HepG2 (cell line): ENCODE results near the gene TCAP. TPM values are rescaled to one million over a fixed set of nuclear protein-coding genes. Genes with fewer than 3 reads are reported as not detected.

Experiments
- FOXC1 ChIP-seq: sonication (generic); formaldehyde crosslinking; IDR thresholded peaks from 2 replicates; pipeline ENCODE4 v1.8.0; 2022; ENCODE audit warnings: mild to moderate bottlenecking, missing genetic modification reagents, borderline replicate concordance
- GABPA ChIP-seq, 2 experiments: IDR thresholded peaks; 2 replicates each; pipeline ENCODE4 v1.6.1; 2011 to 2016; ENCODE audit warnings: low read depth in 2 of 2, low read length in 1 of 2, missing biosample characterization in 1 of 2, missing genetic modification characterization in 1 of 2
- GLI4 ChIP-seq: sonication (generic); formaldehyde crosslinking; IDR thresholded peaks from 2 replicates; pipeline ENCODE4 v1.5.1; 2020; ENCODE audit warnings: missing genetic modification reagents, mild to moderate bottlenecking, moderate library complexity, borderline replicate concordance
- JARID2 ChIP-seq: sonication (generic); formaldehyde crosslinking; IDR thresholded peaks from 2 replicates; pipeline ENCODE4 v1.8.1; 2023; ENCODE audit warnings: missing genetic modification reagents, inconsistent platforms; ENCODE audit not compliant: insufficient replicate concordance
- JUND ChIP-seq: sonication (generic); formaldehyde crosslinking; IDR thresholded peaks from 2 replicates; pipeline ENCODE4 v1.8.0; 2022; ENCODE audit warnings: mild to moderate bottlenecking, missing genetic modification reagents
- NPAS2 ChIP-seq: sonication (generic); formaldehyde crosslinking; IDR thresholded peaks from 2 replicates; pipeline ENCODE4 v1.8.0; 2022; ENCODE audit warnings: mild to moderate bottlenecking, missing genetic modification reagents, borderline replicate concordance
- NR2F1 ChIP-seq, 2 experiments: fragments of 450-650 bp in 1 of 2; formaldehyde crosslinking in 1 of 2; IDR thresholded peaks; 2 replicates each; pipeline versions ENCODE4 v1.5.0 to v1.6.1; 2016 to 2020; ENCODE audit warnings: mild to moderate bottlenecking in 1 of 2, missing compliant biosample characterization in 1 of 2, missing genetic modification reagents in 1 of 2, moderate library complexity in 1 of 2
- PAX8 ChIP-seq: sonication (generic); formaldehyde crosslinking; IDR thresholded peaks from 2 replicates; pipeline ENCODE4 v1.8.0; 2022; ENCODE audit warnings: mild to moderate bottlenecking, missing genetic modification reagents, borderline replicate concordance
- POLR2G ChIP-seq: fragments of 200-400 bp; formaldehyde crosslinking; IDR thresholded peaks from 2 replicates; pipeline ENCODE4 v1.6.1; 2018; ENCODE audit warnings: mild to moderate bottlenecking, low read depth, low read length, moderate library complexity
- RXRA ChIP-seq: sonication (generic); formaldehyde crosslinking; IDR thresholded peaks from 2 replicates; pipeline ENCODE4 v1.5.1; 2020; ENCODE audit warnings: missing genetic modification reagents
- TSC22D2 ChIP-seq: sonication (generic); formaldehyde crosslinking; IDR thresholded peaks from 2 replicates; pipeline ENCODE4 v1.5.1; 2020; ENCODE audit warnings: missing genetic modification reagents, mild to moderate bottlenecking, borderline replicate concordance
- ZBTB21 ChIP-seq: sonication (generic); formaldehyde crosslinking; IDR thresholded peaks from 2 replicates; pipeline ENCODE4 v1.4.0; 2020; ENCODE audit warnings: missing genetic modification reagents
- ZNF12 ChIP-seq: sonication (generic); formaldehyde crosslinking; IDR thresholded peaks from 2 replicates; pipeline ENCODE4 v1.5.0; 2020; ENCODE audit warnings: missing genetic modification reagents
- ZNF143 ChIP-seq: sonication (generic); formaldehyde crosslinking; IDR thresholded peaks from 2 replicates; pipeline ENCODE4 v1.4.0; 2020; ENCODE audit warnings: missing genetic modification reagents
- ZNF225 ChIP-seq: sonication (generic); formaldehyde crosslinking; IDR thresholded peaks from 2 replicates; pipeline ENCODE4 v1.4.0; 2020; ENCODE audit warnings: mild to moderate bottlenecking, missing genetic modification reagents
- ZNF24 ChIP-seq: fragments of 450-650 bp; IDR thresholded peaks from 2 replicates; pipeline ENCODE4 v1.6.1; 2017; ENCODE audit warnings: antibody characterized with exemption, mild to moderate bottlenecking
- ZNF292 ChIP-seq: sonication (generic); formaldehyde crosslinking; IDR thresholded peaks from 2 replicates; pipeline ENCODE4 v1.8.1; 2022; ENCODE audit warnings: mild to moderate bottlenecking, low read depth, missing genetic modification reagents, borderline replicate concordance
- ZNF367 ChIP-seq: sonication (generic); formaldehyde crosslinking; IDR thresholded peaks from 2 replicates; pipeline ENCODE4 v1.4.0; 2020; ENCODE audit warnings: missing genetic modification reagents, borderline replicate concordance
- ZNF546 ChIP-seq: sonication (generic); formaldehyde crosslinking; conservative IDR thresholded peaks from 2 replicates; pipeline ENCODE4 v1.8.1; 2023; ENCODE audit warnings: mild to moderate bottlenecking, missing genetic modification reagents
- ZNF660 ChIP-seq: sonication (generic); formaldehyde crosslinking; IDR thresholded peaks from 2 replicates; pipeline ENCODE4 v1.5.1; 2020; ENCODE audit warnings: mild to moderate bottlenecking, low read depth, missing genetic modification reagents, borderline replicate concordance
- ZUFSP ChIP-seq: sonication (generic); formaldehyde crosslinking; IDR thresholded peaks from 2 replicates; pipeline ENCODE4 v1.9.0; 2021; ENCODE audit warnings: missing genetic modification reagents, mild to moderate bottlenecking, borderline replicate concordance
- polyA plus RNA-seq, 8 experiments: library from polyadenylated mRNA; depleted of rRNA in 3 of 8; stranded (reverse) in 7 of 8; unstranded in 1 of 8; fragments of >200 nt; fragmentation: Illumina TruSeq in 4 of 8; extraction: Trizol in 4 of 8; gene quantifications; 2 replicates each; pipeline versions ENCODE4 v1.2.1 to v1.2.3, GENCODE V29; 2011 to 2016; ENCODE audit warnings: low read depth in 4 of 8, missing spikeins in 1 of 8, mixed read lengths in 1 of 8; ENCODE audit not compliant: insufficient read depth in 1 of 8
- total RNA-seq, 5 experiments: library from RNA; depleted of rRNA; stranded (reverse); fragments of >200 nt; fragmentation: Illumina TruSeq; extraction: Trizol; gene quantifications; 2 replicates each; pipeline ENCODE4 v1.2.3, GENCODE V29; 2016; ENCODE audit warnings: low read depth in 1 of 5
- TF ChIP-seq, protein P1 (sequence below): sonication (generic); formaldehyde crosslinking; IDR thresholded peaks from 2 replicates; pipeline ENCODE4 v1.4.0; 2020; ENCODE audit warnings: missing genetic modification reagents

TCAP gene
- total and polyA plus RNA-seq, 2 of the 13 experiments (the other 11 are each of a cell fraction or from before 2014, with no cell fraction given) = 0.24 to 0.65 TPM

- TF ChIP-seq PAX8 (peak; percentile 85; the same call in 1 of the 2 replicates), ZBTB21 (CRISPR knock-in tag) (peak; percentile 41; the same call in 1 of the 2 replicates), FOXC1 (CRISPR knock-in tag) (peak; percentile 94), TSC22D2 (CRISPR knock-in tag) (no peak), GLI4 (peak; percentile 25; the same call in 1 of the 2 replicates), ZNF24 (no peak), ZNF225 (CRISPR knock-in tag) (peak; percentile 87), NPAS2 (no peak), ZNF12 (CRISPR knock-in tag) (0 out of 2 replicates have a peak, but pooled peaks have one; percentile 55), ZNF292 (CRISPR knock-in tag) (no peak; the same call in 1 of the 2 replicates), ZNF143 (CRISPR knock-in tag) (0 out of 2 replicates have a peak, but pooled peaks have one; percentile 33), ZNF546 (0 out of 2 replicates have a peak, but pooled peaks have one; percentile 48), POLR2G (peak; percentile 90), JUND (no peak), JARID2 (no peak), ZNF660 (CRISPR knock-in tag) (peak; percentile 87; the same call in 1 of the 2 replicates), GABPA (IDR thresholded peaks at IDR 0.05; ENCODE audit: low read depth, low read length) (peak; percentile 89), GABPA (CRISPR knock-in tag; IDR thresholded peaks at IDR 0.05; ENCODE audit: low read depth) (peak; percentile 89), NR2F1 (CRISPR knock-in tag; IDR thresholded peaks at IDR 0.05) (0 out of 4 replicates have a peak, but pooled peaks of 1 of the 2 experiments have one; percentile 16), RXRA (CRISPR knock-in tag) (peak; percentile 63; the same call in 1 of the 2 replicates), ZUFSP (CRISPR knock-in tag) (no peak), ZNF367 (CRISPR knock-in tag) (peak; percentile 78; the same call in 1 of the 2 replicates)
- TF ChIP-seq, protein P1, sequence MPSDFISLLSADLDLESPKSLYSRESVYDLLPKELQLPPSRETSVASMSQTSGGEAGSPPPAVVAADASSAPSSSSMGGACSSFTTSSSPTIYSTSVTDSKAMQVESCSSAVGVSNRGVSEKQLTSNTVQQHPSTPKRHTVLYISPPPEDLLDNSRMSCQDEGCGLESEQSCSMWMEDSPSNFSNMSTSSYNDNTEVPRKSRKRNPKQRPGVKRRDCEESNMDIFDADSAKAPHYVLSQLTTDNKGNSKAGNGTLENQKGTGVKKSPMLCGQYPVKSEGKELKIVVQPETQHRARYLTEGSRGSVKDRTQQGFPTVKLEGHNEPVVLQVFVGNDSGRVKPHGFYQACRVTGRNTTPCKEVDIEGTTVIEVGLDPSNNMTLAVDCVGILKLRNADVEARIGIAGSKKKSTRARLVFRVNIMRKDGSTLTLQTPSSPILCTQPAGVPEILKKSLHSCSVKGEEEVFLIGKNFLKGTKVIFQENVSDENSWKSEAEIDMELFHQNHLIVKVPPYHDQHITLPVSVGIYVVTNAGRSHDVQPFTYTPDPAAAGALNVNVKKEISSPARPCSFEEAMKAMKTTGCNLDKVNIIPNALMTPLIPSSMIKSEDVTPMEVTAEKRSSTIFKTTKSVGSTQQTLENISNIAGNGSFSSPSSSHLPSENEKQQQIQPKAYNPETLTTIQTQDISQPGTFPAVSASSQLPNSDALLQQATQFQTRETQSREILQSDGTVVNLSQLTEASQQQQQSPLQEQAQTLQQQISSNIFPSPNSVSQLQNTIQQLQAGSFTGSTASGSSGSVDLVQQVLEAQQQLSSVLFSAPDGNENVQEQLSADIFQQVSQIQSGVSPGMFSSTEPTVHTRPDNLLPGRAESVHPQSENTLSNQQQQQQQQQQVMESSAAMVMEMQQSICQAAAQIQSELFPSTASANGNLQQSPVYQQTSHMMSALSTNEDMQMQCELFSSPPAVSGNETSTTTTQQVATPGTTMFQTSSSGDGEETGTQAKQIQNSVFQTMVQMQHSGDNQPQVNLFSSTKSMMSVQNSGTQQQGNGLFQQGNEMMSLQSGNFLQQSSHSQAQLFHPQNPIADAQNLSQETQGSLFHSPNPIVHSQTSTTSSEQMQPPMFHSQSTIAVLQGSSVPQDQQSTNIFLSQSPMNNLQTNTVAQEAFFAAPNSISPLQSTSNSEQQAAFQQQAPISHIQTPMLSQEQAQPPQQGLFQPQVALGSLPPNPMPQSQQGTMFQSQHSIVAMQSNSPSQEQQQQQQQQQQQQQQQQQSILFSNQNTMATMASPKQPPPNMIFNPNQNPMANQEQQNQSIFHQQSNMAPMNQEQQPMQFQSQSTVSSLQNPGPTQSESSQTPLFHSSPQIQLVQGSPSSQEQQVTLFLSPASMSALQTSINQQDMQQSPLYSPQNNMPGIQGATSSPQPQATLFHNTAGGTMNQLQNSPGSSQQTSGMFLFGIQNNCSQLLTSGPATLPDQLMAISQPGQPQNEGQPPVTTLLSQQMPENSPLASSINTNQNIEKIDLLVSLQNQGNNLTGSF (CRISPR knock-in tag) = peak; percentile 29; the same call in 1 of the 2 replicates
These were observed 28.0 kb upstream of the TCAP start, which contains the start of gene STARD3 (continued) for GRCh38 chr17:39636927-39637736.
